Measurements from ENCODE around the gene ODAPH. TPM values are rescaled to one million over a fixed set of nuclear protein-coding genes. Genes with fewer than 3 reads are reported as not detected.

The ODAPH gene
- total RNA-seq, 3 donors from 2014 or later = not detected

DNA sequence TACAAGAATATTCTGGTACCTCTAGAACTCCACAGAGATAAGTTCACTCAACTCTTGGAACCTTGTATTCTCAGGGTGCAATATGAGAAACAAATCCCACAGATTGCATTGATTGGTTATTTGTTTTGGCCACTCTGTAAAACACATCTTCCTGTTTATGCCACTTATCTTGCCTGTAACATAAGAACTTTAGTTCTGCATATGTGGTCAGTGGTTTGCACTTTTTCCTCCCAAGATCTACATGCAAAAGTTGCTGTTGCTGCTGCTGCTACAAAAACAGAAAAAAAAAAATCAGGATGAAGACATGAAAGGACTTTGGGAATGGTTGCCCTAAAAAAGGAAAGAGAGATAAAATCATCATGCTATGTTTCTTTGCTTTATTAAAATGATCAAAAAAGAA is 9.6 kb downstream of the ODAPH start:
- H3K4me3 ChIP-seq = no peak overlapping the region
- no peaks in the 10 kb centered on the region for H3K27me3 ChIP-seq
- no peak overlapping the region for H3K27ac ChIP-seq
- H3K4me1 ChIP-seq = no peaks in the 10 kb centered on the region
- H3K9me3 ChIP-seq = no peaks in the 10 kb centered on the region
- TF ChIP-seq POLR2A (IDR thresholded peaks at IDR 0.05) (no peak), POLR2AphosphoS5 (IDR thresholded peaks at IDR 0.05) (no peak)
- TF ChIP-seq, protein P1, sequence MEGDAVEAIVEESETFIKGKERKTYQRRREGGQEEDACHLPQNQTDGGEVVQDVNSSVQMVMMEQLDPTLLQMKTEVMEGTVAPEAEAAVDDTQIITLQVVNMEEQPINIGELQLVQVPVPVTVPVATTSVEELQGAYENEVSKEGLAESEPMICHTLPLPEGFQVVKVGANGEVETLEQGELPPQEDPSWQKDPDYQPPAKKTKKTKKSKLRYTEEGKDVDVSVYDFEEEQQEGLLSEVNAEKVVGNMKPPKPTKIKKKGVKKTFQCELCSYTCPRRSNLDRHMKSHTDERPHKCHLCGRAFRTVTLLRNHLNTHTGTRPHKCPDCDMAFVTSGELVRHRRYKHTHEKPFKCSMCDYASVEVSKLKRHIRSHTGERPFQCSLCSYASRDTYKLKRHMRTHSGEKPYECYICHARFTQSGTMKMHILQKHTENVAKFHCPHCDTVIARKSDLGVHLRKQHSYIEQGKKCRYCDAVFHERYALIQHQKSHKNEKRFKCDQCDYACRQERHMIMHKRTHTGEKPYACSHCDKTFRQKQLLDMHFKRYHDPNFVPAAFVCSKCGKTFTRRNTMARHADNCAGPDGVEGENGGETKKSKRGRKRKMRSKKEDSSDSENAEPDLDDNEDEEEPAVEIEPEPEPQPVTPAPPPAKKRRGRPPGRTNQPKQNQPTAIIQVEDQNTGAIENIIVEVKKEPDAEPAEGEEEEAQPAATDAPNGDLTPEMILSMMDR (IDR thresholded peaks at IDR 0.05) = no peak
- no peaks in the 10 kb centered on the region for H3K36me3 ChIP-seq
- DNase-seq (ENCODE audit: low spot score in 2 of 2) = no peak
- intact Hi-C loops (cut with DNase I; ENCODE audit: low total_unique reads) = no loop called here

DNA sequence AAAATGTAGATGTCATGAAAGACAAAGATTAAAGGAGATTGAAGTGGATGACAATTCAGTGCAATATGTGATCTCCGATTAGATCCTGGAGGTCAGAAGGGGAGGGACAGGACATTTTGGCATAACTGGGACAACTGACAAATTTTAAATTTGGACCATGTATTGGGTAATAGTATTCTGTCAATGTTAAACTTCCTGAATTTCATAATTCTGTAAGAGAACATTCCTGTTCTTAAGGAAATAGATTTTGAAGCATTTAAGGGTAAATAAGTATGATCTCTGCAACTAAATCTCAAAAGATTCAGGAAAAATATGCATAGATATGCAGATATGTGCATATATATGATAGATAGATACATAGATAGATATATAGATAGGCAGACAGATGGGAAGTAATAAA is 11.0 kb downstream of the ODAPH start:
- TF ChIP-seq POLR2A (IDR thresholded peaks at IDR 0.05) (no peak), POLR2AphosphoS5 (IDR thresholded peaks at IDR 0.05) (no peak)
- TF ChIP-seq, protein P1 (IDR thresholded peaks at IDR 0.05) = no peak
- no peak for DNase-seq (ENCODE audit: low spot score in 2 of 2)
- no peak overlapping the region for H3K27ac ChIP-seq
- no peaks in the 10 kb centered on the region for H3K4me1 ChIP-seq
- no peak overlapping the region for H3K4me3 ChIP-seq
- H3K36me3 ChIP-seq = no peaks in the 10 kb centered on the region
- no peaks in the 10 kb centered on the region for H3K9me3 ChIP-seq
- intact Hi-C loops (cut with DNase I; ENCODE audit: low total_unique reads) = no loop called here
- no peaks in the 10 kb centered on the region for H3K27me3 ChIP-seq

DNA sequence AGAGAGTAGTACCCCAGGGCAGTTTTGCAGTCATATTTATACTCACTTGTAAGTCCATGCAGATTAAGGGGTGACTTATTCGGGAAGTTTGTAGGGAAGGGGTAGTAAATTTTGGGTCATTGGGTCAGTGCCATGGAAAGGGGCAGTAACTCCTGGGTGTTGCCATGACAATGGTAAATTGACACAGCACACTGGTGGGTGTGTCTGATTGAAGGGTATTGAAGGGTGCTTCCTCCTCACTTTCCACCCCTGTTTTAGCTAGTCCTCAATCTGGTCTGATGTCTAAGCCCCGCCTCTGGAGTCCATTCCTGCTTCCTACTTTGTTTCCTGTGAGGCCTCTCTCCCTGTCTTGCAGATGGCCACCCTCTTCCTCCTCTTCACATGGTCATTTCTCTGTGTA is 11.9 kb downstream of the ODAPH start:
- no peak overlapping the region for H3K27ac ChIP-seq
- H3K27me3 ChIP-seq = no peaks in the 10 kb centered on the region
- no peaks in the 10 kb centered on the region for H3K36me3 ChIP-seq
- DNase-seq (ENCODE audit: low spot score in 2 of 2) = no peak
- no peaks in the 10 kb centered on the region for H3K4me1 ChIP-seq
- no peaks in the 10 kb centered on the region for H3K9me3 ChIP-seq
- intact Hi-C loops (cut with DNase I; ENCODE audit: low total_unique reads) = no loop called here
- no peak overlapping the region for H3K4me3 ChIP-seq
- TF ChIP-seq POLR2A (IDR thresholded peaks at IDR 0.05) (no peak), POLR2AphosphoS5 (IDR thresholded peaks at IDR 0.05) (no peak)
- TF ChIP-seq, protein P1 (IDR thresholded peaks at IDR 0.05) = no peak

DNA sequence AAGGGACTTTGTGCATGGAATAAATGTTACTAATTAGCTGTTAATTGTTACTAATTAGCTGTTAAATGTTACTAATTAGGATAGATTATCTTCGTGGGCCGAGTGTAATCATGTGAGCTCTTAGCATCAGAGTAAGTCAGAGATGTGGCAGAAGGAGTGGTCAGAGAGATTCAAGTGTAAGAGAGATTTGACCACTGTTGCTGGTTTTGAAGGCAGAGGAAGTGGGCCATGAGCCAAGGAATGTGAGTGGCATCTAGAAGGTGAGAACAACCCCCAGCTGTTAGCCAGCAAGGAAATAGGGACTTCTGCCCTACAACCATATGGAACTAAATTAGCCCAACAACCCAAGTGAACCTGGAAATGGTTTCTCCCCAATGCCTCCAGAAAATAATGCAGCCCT is 28.2 kb downstream of the ODAPH start:
- intact Hi-C loops (cut with DNase I; ENCODE audit: low total_unique reads) = no loop called here
- Histone ChIP-seq H3K9me3 (no peaks in the 10 kb centered on the region), H3K4me3 (no peak overlapping the region), H3K4me1 (no peaks in the 10 kb centered on the region), H3K27me3 (no peaks in the 10 kb centered on the region), H3K36me3 (peaks cover 3% of the 10 kb centered on the region), H3K27ac (no peak overlapping the region)
- DNase-seq (ENCODE audit: low spot score in 2 of 2) = no peak
- no peak for TF ChIP-seq POLR2A (IDR thresholded peaks at IDR 0.05)
- no peak for TF ChIP-seq POLR2AphosphoS5 (IDR thresholded peaks at IDR 0.05)
- TF ChIP-seq, protein P1 (IDR thresholded peaks at IDR 0.05) = no peak

DNA sequence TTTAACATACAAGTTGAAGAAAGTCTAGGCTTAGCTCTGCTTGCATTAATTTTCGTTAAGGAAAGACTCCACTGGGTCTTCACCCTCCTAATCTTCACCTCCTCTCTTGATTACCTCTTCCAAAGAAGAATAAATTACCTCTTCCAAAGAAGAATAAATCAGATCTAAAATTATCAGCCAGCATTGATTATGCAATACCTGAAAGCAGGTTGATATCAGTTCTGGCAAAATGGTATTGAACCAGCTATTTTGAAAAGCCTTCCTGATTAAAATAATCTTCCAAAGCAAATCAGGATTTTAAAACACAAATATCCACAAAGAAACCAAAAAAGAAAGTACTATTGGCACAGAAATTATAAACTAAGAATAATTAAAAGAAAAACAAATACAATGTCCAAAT is 37.5 kb downstream of the ODAPH start:
- Histone ChIP-seq H3K27me3 (no peaks in the 10 kb centered on the region), H3K4me1 (no peaks in the 10 kb centered on the region), H3K36me3 (no peaks in the 10 kb centered on the region), H3K9me3 (no peaks in the 10 kb centered on the region), H3K4me3 (no peak overlapping the region), H3K27ac (no peak overlapping the region)
- no peak for DNase-seq (ENCODE audit: low spot score in 2 of 2)
- intact Hi-C loops (cut with DNase I; ENCODE audit: low total_unique reads) = no loop called here
- TF ChIP-seq, protein P1 (IDR thresholded peaks at IDR 0.05) = no peak
- no peak for TF ChIP-seq POLR2A (IDR thresholded peaks at IDR 0.05)
- TF ChIP-seq POLR2AphosphoS5 (IDR thresholded peaks at IDR 0.05) = no peak
